ENCODE results near the gene PROZ. TPM values are rescaled to one million over a fixed set of nuclear protein-coding genes. Genes with fewer than 3 reads are reported as not detected.

Gene PROZ
- polyA plus RNA-seq, 1 of the 3 experiments (the other 2 are of a cell fraction) = not detected

GRCh38 chr13:113166681-113167080, 8.2 kb downstream of the PROZ start (continued):
- TF ChIP-seq, protein P1, sequence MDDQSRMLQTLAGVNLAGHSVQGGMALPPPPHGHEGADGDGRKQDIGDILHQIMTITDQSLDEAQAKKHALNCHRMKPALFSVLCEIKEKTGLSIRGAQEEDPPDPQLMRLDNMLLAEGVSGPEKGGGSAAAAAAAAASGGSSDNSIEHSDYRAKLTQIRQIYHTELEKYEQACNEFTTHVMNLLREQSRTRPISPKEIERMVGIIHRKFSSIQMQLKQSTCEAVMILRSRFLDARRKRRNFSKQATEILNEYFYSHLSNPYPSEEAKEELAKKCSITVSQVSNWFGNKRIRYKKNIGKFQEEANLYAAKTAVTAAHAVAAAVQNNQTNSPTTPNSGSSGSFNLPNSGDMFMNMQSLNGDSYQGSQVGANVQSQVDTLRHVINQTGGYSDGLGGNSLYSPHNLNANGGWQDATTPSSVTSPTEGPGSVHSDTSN (IDR thresholded peaks at IDR 0.05) = no peak
- TF ChIP-seq EZH2phosphoT487 (IDR thresholded peaks at IDR 0.05; ENCODE audit: borderline replicate concordance, low read depth) = no peak

GRCh38 chr13:113167155-113167554, 8.7 kb downstream of the PROZ start:
- Histone ChIP-seq H3K4me3 (ENCODE audit: low read depth in 2 of 2, low read length in 1 of 2) (no peak overlapping the region), H3K4me2 (no peak overlapping the region), H4K20me1 (ENCODE audit: insufficient read depth) (no peaks in the 10 kb centered on the region), H3K9me2 (no peaks in the 10 kb centered on the region), H3K4me1 (ENCODE audit: control insufficient read depth in 1 of 2, insufficient read depth in 2 of 2, low read depth in 1 of 2, low read length in 1 of 2) (no peaks in the 10 kb centered on the region), H3K9ac (no peak overlapping the region), H3K79me2 (ENCODE audit: insufficient read depth) (no peaks in the 10 kb centered on the region), H3K27ac (ENCODE audit: low read depth in 2 of 2, low read length in 1 of 2) (no peak overlapping the region), H3K9me3 (no peaks in the 10 kb centered on the region), H3F3A (replicated peaks; ENCODE audit: insufficient read depth) (no peaks in the 10 kb centered on the region), H3K36me3 (replicated peaks in 1 of 2; ENCODE audit: control insufficient read depth in 1 of 2, insufficient read depth in 2 of 2, low read length in 1 of 2) (peaks cover 12 to 19% of the 10 kb centered on the region in 2 experiments), H3K27me3 (ENCODE audit: insufficient read depth) (no peaks in the 10 kb centered on the region), H2AFZ (ENCODE audit: low read depth) (no peak overlapping the region)
- CTCF ChIA-PET = no interaction called here
- TF ChIP-seq POLR2AphosphoS5 (IDR thresholded peaks at IDR 0.05; ENCODE audit: low read depth, low read length) (no peak), FOXJ3 (CRISPR knock-in tag; IDR thresholded peaks at IDR 0.05) (no peak), YY1 (IDR thresholded peaks at IDR 0.05; ENCODE audit: low read depth) (no peak), NRF1 (IDR thresholded peaks at IDR 0.05; ENCODE audit: low read depth, low read length) (no peak), RXRA (IDR thresholded peaks at IDR 0.05; ENCODE audit: borderline replicate concordance, low read depth) (no peak)
- DNase-seq = no peak
- POLR2A ChIA-PET = no interaction called here
- 97% methylated on average over 10 of the region's 10 CpGs for WGBS (ENCODE audit: low lambda C conversion rate)

- 97% methylated on average over 3 of the region's 3 CpGs for WGBS (ENCODE audit: low lambda C conversion rate)
- no peak overlapping the region for H3K4me2 ChIP-seq
- TF ChIP-seq TCF12 (IDR thresholded peaks at IDR 0.05) (no peak), SMC3 (IDR thresholded peaks at IDR 0.05; ENCODE audit: low read depth, low read length) (no peak), TEAD4 (IDR thresholded peaks at IDR 0.05; ENCODE audit: borderline replicate concordance, insufficient read depth) (no peak), SIN3A (IDR thresholded peaks at IDR 0.05; ENCODE audit: borderline replicate concordance, low read depth, low read length) (no peak), JUND (IDR thresholded peaks at IDR 0.05) (no peak), FOXJ3 (CRISPR knock-in tag; IDR thresholded peaks at IDR 0.05) (no peak), RFX5 (IDR thresholded peaks at IDR 0.05; ENCODE audit: low read length) (no peak), TAF1 (IDR thresholded peaks at IDR 0.05; ENCODE audit: borderline replicate concordance, low read depth, low read length) (no peak), YY1 (IDR thresholded peaks at IDR 0.05; ENCODE audit: low read depth) (no peak)
- TF ChIP-seq, protein P2, sequence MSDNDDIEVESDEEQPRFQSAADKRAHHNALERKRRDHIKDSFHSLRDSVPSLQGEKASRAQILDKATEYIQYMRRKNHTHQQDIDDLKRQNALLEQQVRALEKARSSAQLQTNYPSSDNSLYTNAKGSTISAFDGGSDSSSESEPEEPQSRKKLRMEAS (IDR thresholded peaks at IDR 0.05; ENCODE audit: low read depth) = no peak
- TF ChIP-seq, protein P3, sequence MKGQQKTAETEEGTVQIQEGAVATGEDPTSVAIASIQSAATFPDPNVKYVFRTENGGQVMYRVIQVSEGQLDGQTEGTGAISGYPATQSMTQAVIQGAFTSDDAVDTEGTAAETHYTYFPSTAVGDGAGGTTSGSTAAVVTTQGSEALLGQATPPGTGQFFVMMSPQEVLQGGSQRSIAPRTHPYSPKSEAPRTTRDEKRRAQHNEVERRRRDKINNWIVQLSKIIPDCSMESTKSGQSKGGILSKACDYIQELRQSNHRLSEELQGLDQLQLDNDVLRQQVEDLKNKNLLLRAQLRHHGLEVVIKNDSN (IDR thresholded peaks at IDR 0.05; ENCODE audit: borderline replicate concordance, low read depth) = no peak
- no peak overlapping the region for H3K9ac ChIP-seq
- no peaks in the 10 kb centered on the region for H3K27me3 ChIP-seq (ENCODE audit: insufficient read depth)
- no peaks in the 10 kb centered on the region for H4K20me1 ChIP-seq (ENCODE audit: insufficient read depth)
- ChIA-PET CTCF (no interaction called here), POLR2A (no interaction called here)
- H3K27ac ChIP-seq (ENCODE audit: low read depth in 2 of 2, low read length in 1 of 2) = no peak overlapping the region
- H3K9me2 ChIP-seq = no peaks in the 10 kb centered on the region
- no peak overlapping the region for H2AFZ ChIP-seq (ENCODE audit: low read depth)
- no peaks in the 10 kb centered on the region for H3K9me3 ChIP-seq
- no peak overlapping the region for H3K4me3 ChIP-seq (ENCODE audit: low read depth in 2 of 2, low read length in 1 of 2)
- peaks cover 15 to 19% of the 10 kb centered on the region in 2 experiments for H3K36me3 ChIP-seq (replicated peaks in 1 of 2; ENCODE audit: control insufficient read depth in 1 of 2, insufficient read depth in 2 of 2, low read length in 1 of 2)
- H3K4me1 ChIP-seq (ENCODE audit: control insufficient read depth in 1 of 2, insufficient read depth in 2 of 2, low read depth in 1 of 2, low read length in 1 of 2) = no peaks in the 10 kb centered on the region
- H3K79me2 ChIP-seq (ENCODE audit: insufficient read depth) = no peaks in the 10 kb centered on the region
- no peaks in the 10 kb centered on the region for H3F3A ChIP-seq (replicated peaks; ENCODE audit: insufficient read depth)
- no peak for DNase-seq
Measured at GRCh38 chr13:113167575-113167974, 9.1 kb downstream of the PROZ start.

Data from SK-N-SH (cell line).